ENCODE measurements around the gene PATL2. TPM values are rescaled to one million over a fixed set of nuclear protein-coding genes. Genes with fewer than 3 reads are reported as not detected.
"Not testable (repeated sequence)": the region's sequence is repeated elsewhere in the genome, so short reads cannot be mapped to it uniquely, and the experiment has no call there.

PATL2 gene
- polyA plus RNA-seq, 3 donors, result 0.65 to 1.5 (median 1.3) TPM

GRCh38 chr15:44720460-44721176, 9.5 kb upstream of the PATL2 start:
- DNase-seq, result no peak

GRCh38 chr15:44720000-44720435, 8.9 kb upstream of the PATL2 start:
- DNase-seq, result not testable (repeated sequence)

- DNase-seq, result no peak
These were observed 8.3 kb upstream of the PATL2 start for GRCh38 chr15:44719293-44719999.

- no peak for DNase-seq
These were observed 7.8 kb upstream of the PATL2 start for GRCh38 chr15:44718927-44719292.

GRCh38 chr15:44718180-44718926, 7.2 kb upstream of the PATL2 start:
- DNase-seq, result no peak

GRCh38 chr15:44716983-44717602, 6.0 kb upstream of the PATL2 start:
- DNase-seq, result no peak

GRCh38 chr15:44715797-44716334, 4.7 kb upstream of the PATL2 start:
- no peak for DNase-seq

GRCh38 chr15:44715142-44715796, 4.1 kb upstream of the PATL2 start:
- DNase-seq, result no peak

GRCh38 chr15:44713006-44713966, 2.2 kb upstream of the PATL2 start:
- no peak for DNase-seq

GRCh38 chr15:44712346-44713005, 1.4 kb upstream of the PATL2 start:
- peak; percentile 61 for DNase-seq

- DNase-seq, result peak; percentile 48
These were observed 721 bp upstream of the PATL2 start for GRCh38 chr15:44711743-44712345.

GRCh38 chr15:44710236-44711095, 657 bp downstream of the PATL2 start:
- DNase-seq, result peak; percentile 33

- DNase-seq, result no peak
These were observed 4.0 kb downstream of the PATL2 start for GRCh38 chr15:44706946-44707636.

- no peak for DNase-seq
These were observed 4.7 kb downstream of the PATL2 start for GRCh38 chr15:44706401-44706800.

GRCh38 chr15:44705986-44706385, 5.1 kb downstream of the PATL2 start:
- no peak for DNase-seq

- not testable (repeated sequence) for DNase-seq
These were observed 10.4 kb downstream of the PATL2 start for GRCh38 chr15:44700676-44701075.

GRCh38 chr15:44698641-44699040, 12.5 kb downstream of the PATL2 start:
- DNase-seq, result no peak

GRCh38 chr15:44697014-44697413, 14.1 kb downstream of the PATL2 start:
- DNase-seq, result no peak
